Natural killer cell (primary cell): ENCODE data around the gene PCCA. TPM values are rescaled to one million over a fixed set of nuclear protein-coding genes. Genes with fewer than 3 reads are reported as not detected.

ENCODE experiments used
- ATAC-seq, 3 donors: fragments of 150-1000 bp in 2 of 3; fragments of 200-7000 bp in 1 of 3; cut with Tn5 transposase; 1 replicate in 1 of 3; 2 replicates in 2 of 3; pipeline ENCODE4 v1.10.0; 2021; ENCODE audit warnings: mild to moderate bottlenecking in 2 of 3, moderate library complexity in 2 of 3
- DNase-seq, 2 donors: peaks; one replicate each; pipeline versions ENCODE4 v3.0.0 to v3.0.0-alpha.2; 2013 to 2021; ENCODE audit warnings: mixed read lengths in 1 of 2
- H3K27ac ChIP-seq: one replicate; pipeline ENCODE4 v1.5.1; 2013; ENCODE audit warnings: mild to moderate bottlenecking, low read length
- H3K27me3 ChIP-seq: one replicate; pipeline ENCODE4 v1.6.1; 2013; ENCODE audit warnings: low read length; ENCODE audit not compliant: control insufficient read depth, insufficient read depth
- H3K36me3 ChIP-seq: one replicate; pipeline ENCODE4 v1.6.1; 2013; ENCODE audit warnings: low read length; ENCODE audit not compliant: control insufficient read depth, insufficient read depth
- H3K4me1 ChIP-seq: one replicate; pipeline ENCODE4 v1.6.1; 2013; ENCODE audit warnings: low read length; ENCODE audit not compliant: control insufficient read depth, insufficient read depth
- H3K4me3 ChIP-seq: one replicate; pipeline ENCODE4 v1.5.1; 2013; ENCODE audit warnings: low read length
- H3K9me3 ChIP-seq: one replicate; pipeline ENCODE4 v1.6.1; 2013; ENCODE audit warnings: low read length; ENCODE audit not compliant: control insufficient read depth, insufficient read depth
- H3K27ac Mint-ChIP-seq, 2 donors: one replicate each; pipeline ENCODE4 v1.8.0; 2022; ENCODE audit warnings: mild to moderate bottlenecking in 2 of 2, mixed read lengths in 2 of 2, moderate library complexity in 1 of 2
- H3K27me3 Mint-ChIP-seq, 2 donors: one replicate each; pipeline ENCODE4 v1.8.0; 2022; ENCODE audit warnings: low read depth in 2 of 2, mixed read lengths in 2 of 2
- H3K36me3 Mint-ChIP-seq: one replicate; pipeline ENCODE4 v1.8.0; 2022; ENCODE audit warnings: mixed read lengths
- H3K4me1 Mint-ChIP-seq, 2 donors: one replicate each; pipeline ENCODE4 v1.8.0; 2022; ENCODE audit warnings: mixed read lengths in 2 of 2
- H3K4me3 Mint-ChIP-seq: one replicate; pipeline ENCODE4 v1.8.0; 2022; ENCODE audit warnings: mild to moderate bottlenecking, moderate library complexity, mixed read lengths
- H3K9me3 Mint-ChIP-seq, 2 donors: one replicate each; pipeline ENCODE4 v1.8.0; 2022; ENCODE audit warnings: mixed read lengths in 2 of 2
- WGBS: methylation state at CpG from one replicate; pipeline ENCODE4 v1.1.7; 2013; ENCODE audit warnings: missing lambda C conversion rate; ENCODE audit not compliant: insufficient coverage; 5-methylcytosine and 5-hydroxymethylcytosine counted together
- intact Hi-C: fragments of 100-400 bp; cut with micrococcal nuclease; formaldehyde crosslinking; loops from one replicate; pipeline ENCODE4 v1.14.2; 2022
- total RNA-seq, 4 donors: library from RNA; stranded (reverse); fragments of 120-200 nt in 1 of 4; gene quantifications; one replicate each; pipeline versions ENCODE4 v1.2.3 to v1.2.4, GENCODE V29; 2013 to 2022
- TF ChIP-seq, protein P1 (sequence below): fragments of 200-600 bp; IDR thresholded peaks from one replicate; pipeline ENCODE4 v1.8.0; 2022; ENCODE audit warnings: antibody characterized with exemption

The PCCA gene
- total RNA-seq, 3 donors from 2014 or later (not counting 1 experiment from before 2014, with no cell fraction given) = 25.5 to 28.5 (median 28.2) TPM

DNA sequence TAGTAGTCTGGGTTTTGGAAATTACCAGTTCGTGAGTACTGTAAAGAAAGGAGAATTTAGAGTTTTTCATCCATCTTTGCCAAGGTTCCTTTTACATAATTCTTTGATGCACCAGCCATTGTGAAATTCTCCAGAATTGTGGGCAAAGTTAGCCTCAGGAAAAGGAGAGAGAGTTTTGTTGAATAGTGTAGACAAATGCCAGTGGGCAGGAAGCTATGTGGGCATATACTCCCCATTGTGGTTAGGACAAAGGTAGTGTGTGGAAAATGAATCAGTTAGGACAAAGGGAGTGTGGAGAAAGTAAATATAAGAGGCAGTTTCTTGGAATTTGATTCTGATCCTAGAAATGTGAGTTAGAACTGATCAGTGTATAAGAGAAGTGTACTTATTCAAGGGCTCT, 67.9 kb downstream of the PCCA start:
- no peaks in the 10 kb centered on the region for H3K9me3 ChIP-seq
- intact Hi-C loops = no loop called here
- Mint-ChIP-seq H3K27me3 (no peaks in the 10 kb centered on the region), H3K9me3 (no peaks in the 10 kb centered on the region), H3K36me3 (no peaks in the 10 kb centered on the region), H3K4me1 (peaks cover 8 to 10% of the 10 kb centered on the region in 2 donors), H3K4me3 (no peak overlapping the region), H3K27ac (no peak overlapping the region)
- ATAC-seq (no peak), DNase-seq (no peak)
- H3K4me3 ChIP-seq = no peak overlapping the region
- WGBS = 88% methylated on average over 1 of the region's 1 CpG
- H3K36me3 ChIP-seq = peaks cover 2% of the 10 kb centered on the region
- H3K27me3 ChIP-seq = no peaks in the 10 kb centered on the region
- H3K4me1 ChIP-seq = no peaks in the 10 kb centered on the region
- no peak overlapping the region for H3K27ac ChIP-seq
- TF ChIP-seq, protein P1, sequence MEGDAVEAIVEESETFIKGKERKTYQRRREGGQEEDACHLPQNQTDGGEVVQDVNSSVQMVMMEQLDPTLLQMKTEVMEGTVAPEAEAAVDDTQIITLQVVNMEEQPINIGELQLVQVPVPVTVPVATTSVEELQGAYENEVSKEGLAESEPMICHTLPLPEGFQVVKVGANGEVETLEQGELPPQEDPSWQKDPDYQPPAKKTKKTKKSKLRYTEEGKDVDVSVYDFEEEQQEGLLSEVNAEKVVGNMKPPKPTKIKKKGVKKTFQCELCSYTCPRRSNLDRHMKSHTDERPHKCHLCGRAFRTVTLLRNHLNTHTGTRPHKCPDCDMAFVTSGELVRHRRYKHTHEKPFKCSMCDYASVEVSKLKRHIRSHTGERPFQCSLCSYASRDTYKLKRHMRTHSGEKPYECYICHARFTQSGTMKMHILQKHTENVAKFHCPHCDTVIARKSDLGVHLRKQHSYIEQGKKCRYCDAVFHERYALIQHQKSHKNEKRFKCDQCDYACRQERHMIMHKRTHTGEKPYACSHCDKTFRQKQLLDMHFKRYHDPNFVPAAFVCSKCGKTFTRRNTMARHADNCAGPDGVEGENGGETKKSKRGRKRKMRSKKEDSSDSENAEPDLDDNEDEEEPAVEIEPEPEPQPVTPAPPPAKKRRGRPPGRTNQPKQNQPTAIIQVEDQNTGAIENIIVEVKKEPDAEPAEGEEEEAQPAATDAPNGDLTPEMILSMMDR = no peak

DNA sequence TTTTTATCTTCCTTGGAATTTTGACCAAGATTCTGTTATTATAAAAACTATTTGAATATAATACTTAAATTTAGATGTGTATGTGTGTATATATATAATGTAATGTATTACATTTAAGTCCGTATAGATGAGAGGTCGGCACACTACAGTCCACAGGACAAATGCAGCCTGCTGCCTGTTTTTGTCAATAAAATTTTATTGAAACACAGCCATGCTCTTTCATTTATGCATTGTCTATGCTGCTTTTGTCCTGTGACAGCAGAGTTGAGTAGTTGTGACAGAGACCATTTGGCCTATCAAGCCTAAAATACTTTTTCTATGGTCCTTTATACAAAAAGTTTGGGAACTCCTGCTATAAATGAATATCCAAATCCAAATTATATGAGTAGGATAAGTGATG, 69.7 kb downstream of the PCCA start:
- no peaks in the 10 kb centered on the region for H3K9me3 ChIP-seq
- H3K36me3 ChIP-seq = peaks cover 2% of the 10 kb centered on the region
- Mint-ChIP-seq H3K9me3 (no peaks in the 10 kb centered on the region), H3K4me1 (peaks cover 8 to 10% of the 10 kb centered on the region in 2 donors), H3K27me3 (no peaks in the 10 kb centered on the region), H3K4me3 (no peak overlapping the region), H3K36me3 (no peaks in the 10 kb centered on the region), H3K27ac (no peak overlapping the region)
- H3K27me3 ChIP-seq = no peaks in the 10 kb centered on the region
- no peaks in the 10 kb centered on the region for H3K4me1 ChIP-seq
- WGBS = 94% methylated on average over 2 of the region's 2 CpGs
- TF ChIP-seq, protein P1 = no peak
- ATAC-seq (no peak), DNase-seq (no peak)
- no peak overlapping the region for H3K4me3 ChIP-seq
- H3K27ac ChIP-seq = no peak overlapping the region
- intact Hi-C loops = no loop called here

DNA sequence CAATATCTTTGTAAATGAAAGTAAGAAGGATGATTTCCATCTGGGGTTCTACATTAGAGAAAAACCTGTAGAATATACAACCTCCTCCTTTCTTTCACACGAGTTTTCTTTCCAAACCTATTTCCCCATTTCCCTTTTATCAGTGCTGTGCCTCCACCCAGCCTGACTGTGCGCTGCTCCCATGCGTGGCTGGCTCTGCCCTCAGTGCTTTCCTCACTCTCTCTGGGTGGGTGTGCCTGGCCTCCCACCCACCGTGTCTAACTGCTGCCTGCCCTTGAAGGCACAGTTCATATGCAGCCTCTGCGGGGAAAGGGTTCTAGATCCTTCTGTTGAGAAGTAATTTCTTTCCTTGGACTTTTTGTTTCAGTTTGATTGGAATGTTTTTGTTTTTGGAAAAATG, 70.7 kb downstream of the PCCA start:
- H3K27me3 ChIP-seq = no peaks in the 10 kb centered on the region
- no peaks in the 10 kb centered on the region for H3K36me3 Mint-ChIP-seq
- H3K4me1 ChIP-seq = no peaks in the 10 kb centered on the region
- H3K36me3 ChIP-seq = peaks cover 2% of the 10 kb centered on the region
- intact Hi-C loops = no loop called here
- DNase-seq = no peak
- H3K27ac ChIP-seq = no peak overlapping the region
- no peaks in the 10 kb centered on the region for H3K9me3 ChIP-seq
- peaks cover 9 to 11% of the 10 kb centered on the region in 2 donors for H3K4me1 Mint-ChIP-seq
- no peak overlapping the region for H3K4me3 ChIP-seq
- H3K4me3 Mint-ChIP-seq = no peak overlapping the region
- WGBS = 84% methylated on average over 5 of the region's 5 CpGs
- no peak for ATAC-seq
- H3K9me3 Mint-ChIP-seq = no peaks in the 10 kb centered on the region
- TF ChIP-seq, protein P1 = no peak
- no peak overlapping the region for H3K27ac Mint-ChIP-seq
- H3K27me3 Mint-ChIP-seq = no peaks in the 10 kb centered on the region

DNA sequence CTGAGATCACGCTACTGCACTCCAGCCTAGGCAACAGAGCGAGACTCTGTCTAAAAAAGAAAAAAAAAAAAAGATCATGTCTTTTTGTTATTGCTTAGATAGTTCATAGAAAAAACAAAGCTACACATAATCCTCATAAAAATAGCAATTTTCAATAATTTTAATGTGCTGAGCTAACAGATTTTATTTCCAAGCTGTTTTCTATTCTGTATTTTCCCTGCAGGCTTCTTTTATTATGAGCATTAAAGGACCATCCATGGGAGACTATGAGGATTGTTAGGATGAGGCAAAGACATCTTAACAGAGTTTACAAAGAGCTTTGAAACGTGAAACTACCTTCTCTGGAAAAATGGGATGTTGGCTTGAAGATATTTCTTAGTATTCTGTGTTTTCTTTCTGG, 71.6 kb downstream of the PCCA start:
- Histone ChIP-seq H3K4me1 (no peaks in the 10 kb centered on the region), H3K27me3 (no peaks in the 10 kb centered on the region), H3K27ac (no peak overlapping the region), H3K9me3 (no peaks in the 10 kb centered on the region), H3K4me3 (no peak overlapping the region), H3K36me3 (no peaks in the 10 kb centered on the region)
- TF ChIP-seq, protein P1 = no peak
- H3K36me3 Mint-ChIP-seq = no peaks in the 10 kb centered on the region
- H3K4me3 Mint-ChIP-seq = no peak overlapping the region
- H3K27ac Mint-ChIP-seq = no peak overlapping the region
- WGBS = 92% methylated on average over 2 of the region's 3 CpGs
- ATAC-seq = no peak
- intact Hi-C loops = no loop called here
- no peaks in the 10 kb centered on the region for H3K9me3 Mint-ChIP-seq
- DNase-seq = no peak
- no peaks in the 10 kb centered on the region for H3K27me3 Mint-ChIP-seq
- peaks cover 14 to 15% of the 10 kb centered on the region in 2 donors for H3K4me1 Mint-ChIP-seq
